K562 (cell line): ENCODE results near the gene POLD1.

Source experiments
- BMI1 ChIP-seq: fragments of 150-350 bp; IDR thresholded peaks from 2 replicates; pipeline ENCODE4 v1.6.1; 2014; ENCODE audit warnings: low read length
- EZH2 ChIP-seq: IDR thresholded peaks from 2 replicates; pipeline ENCODE4 v1.6.1; 2012; ENCODE audit warnings: low read depth, mild to moderate bottlenecking, inconsistent platforms, low read length, borderline replicate concordance

GRCh38 chr19:50419022-50419579 is 35.0 kb downstream of the POLD1 start:
- TF ChIP-seq EZH2 (no peak), BMI1 (no peak)
